LNCAP (cell line): Measurements from ENCODE around the gene CLSTN1.

Experiments
- CTCF ChIP-seq: fragments of 450-650 bp; IDR thresholded peaks from 2 replicates; pipeline ENCODE4 v1.5.1; 2017; ENCODE audit warnings: mild to moderate bottlenecking

The CLSTN1 gene

DNA sequence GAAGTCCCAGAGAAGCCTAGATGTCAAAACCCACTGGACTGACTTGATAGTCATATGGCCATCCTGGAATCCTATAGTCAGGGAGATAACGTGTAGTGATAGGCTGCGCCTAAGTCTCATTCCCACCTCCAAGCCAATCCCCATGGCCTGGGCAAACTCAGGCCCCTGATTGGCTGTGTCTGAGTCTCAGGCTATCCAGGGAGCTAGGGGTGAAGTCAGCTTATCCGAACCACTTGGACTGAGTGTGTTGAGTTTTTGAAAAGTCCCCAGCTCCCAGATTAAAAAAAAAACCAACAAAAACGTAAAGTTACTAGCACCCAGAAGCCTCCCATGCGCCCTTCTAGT, 120.6 kb downstream of the CLSTN1 start:
- TF ChIP-seq CTCF = no peak

DNA sequence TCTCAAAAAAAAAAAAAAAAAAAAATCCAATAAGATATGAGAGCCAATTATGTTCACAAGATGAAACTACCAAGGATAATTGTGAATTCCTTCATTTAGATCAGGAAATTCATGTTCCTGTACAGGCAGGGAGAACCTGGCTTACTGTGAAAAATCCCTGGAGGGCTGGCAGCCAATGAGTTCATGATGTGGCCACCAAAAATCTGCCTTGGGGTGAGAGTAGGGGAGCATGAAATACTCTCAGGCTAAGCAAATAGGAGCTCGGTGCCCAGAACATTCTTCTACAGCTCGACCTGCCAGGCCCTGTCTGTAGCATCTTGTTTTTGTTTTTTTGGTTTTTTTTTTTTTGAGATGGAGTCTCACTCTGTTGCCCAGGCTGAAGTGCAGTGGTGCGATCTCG, 122.1 kb downstream of the CLSTN1 start:
- no peak for TF ChIP-seq CTCF

- TF ChIP-seq CTCF = no peak
Measured at GRCh38 chr1:9700340-9700739, 123.4 kb downstream of the CLSTN1 start.

DNA sequence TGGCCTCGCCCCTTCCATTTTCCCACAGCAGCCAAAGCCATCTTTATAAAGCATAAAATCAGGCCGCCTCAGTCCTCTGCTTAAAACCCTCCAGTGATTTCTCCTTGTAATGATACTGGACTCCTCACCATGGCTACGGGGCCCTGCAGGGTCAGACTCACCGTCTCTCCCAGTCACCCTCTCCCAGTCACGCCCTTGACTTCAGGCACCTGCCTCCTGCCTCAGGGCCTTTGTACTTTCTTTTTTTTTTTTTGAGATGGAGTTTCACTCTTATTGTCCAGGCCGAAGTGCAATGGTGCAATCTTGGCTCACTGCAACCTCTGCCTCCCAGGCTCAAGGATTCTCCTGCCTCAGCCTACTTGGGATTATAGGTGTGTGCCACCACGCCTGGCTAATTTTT, 124.4 kb downstream of the CLSTN1 start:
- TF ChIP-seq CTCF = no peak

GRCh38 chr1:9696793-9697192, 127.0 kb downstream of the CLSTN1 start:
- no peak for TF ChIP-seq CTCF

- TF ChIP-seq CTCF = no peak
Measured at GRCh38 chr1:9691691-9692090, 132.1 kb downstream of the CLSTN1 start.

- no peak for TF ChIP-seq CTCF
Measured at GRCh38 chr1:9691108-9691445, 132.7 kb downstream of the CLSTN1 start.

DNA sequence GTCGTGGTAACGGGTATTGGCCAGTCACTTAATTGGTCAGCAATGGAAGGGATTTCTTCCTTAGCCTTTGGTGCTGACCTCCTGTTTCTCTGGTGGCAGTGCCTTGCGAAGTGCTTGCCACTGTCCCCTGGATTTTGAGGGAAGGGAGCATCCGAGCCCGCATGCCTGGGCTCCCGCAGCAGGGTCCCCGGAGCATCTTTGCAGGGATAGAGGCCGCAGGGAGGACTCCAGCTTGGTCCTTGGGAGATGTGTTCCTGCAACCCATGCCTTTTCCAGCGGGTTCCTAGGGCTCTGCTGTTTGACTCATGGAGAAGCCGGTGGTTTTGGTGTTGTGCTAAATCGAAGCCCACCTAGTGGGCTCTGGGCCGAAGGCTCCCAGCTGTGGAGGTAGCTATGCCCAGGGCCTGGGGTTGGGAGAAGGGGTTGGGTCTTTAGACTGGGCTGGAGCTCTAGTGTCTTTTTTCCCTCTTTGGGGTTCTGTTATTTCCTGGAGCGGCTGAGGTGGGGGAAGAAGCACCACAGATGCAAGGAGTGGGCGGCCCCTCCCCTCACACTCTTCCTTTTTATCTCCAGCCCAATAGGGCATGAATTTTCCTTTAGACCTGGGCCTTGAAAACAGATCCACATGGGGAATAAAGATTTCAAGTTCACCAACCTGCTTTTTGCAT, 133.2 kb downstream of the CLSTN1 start:
- TF ChIP-seq CTCF = no peak
